Breast epithelium (tissue), 3 donors: ENCODE measurements around the gene COL8A1.

Experiments used
- CTCF ChIP-seq, 3 donors: fragments of 450-650 bp; IDR thresholded peaks; one replicate each; pipeline ENCODE4 v1.5.1; 2016 to 2017; ENCODE audit warnings: antibody characterized with exemption in 3 of 3, mild to moderate bottlenecking in 3 of 3, moderate library complexity in 3 of 3
- POLR2A ChIP-seq: fragments of 450-650 bp; IDR thresholded peaks from one replicate; pipeline ENCODE4 v1.6.1; 2016; ENCODE audit warnings: antibody characterized with exemption, mild to moderate bottlenecking, moderate library complexity
- POLR2AphosphoS5 ChIP-seq, 3 donors: sonication (generic); formaldehyde crosslinking; IDR thresholded peaks; one replicate each; pipeline ENCODE4 v1.6.1; 2017; ENCODE audit warnings: antibody characterized with exemption in 3 of 3

- TF ChIP-seq POLR2A, result no peak
- TF ChIP-seq POLR2AphosphoS5 (IDR thresholded peaks at IDR 0.05), result no peak
- no peak for TF ChIP-seq CTCF (IDR thresholded peaks at IDR 0.05)
Measured at GRCh38 chr3:99803297-99803696, 164.9 kb downstream of the COL8A1 start.
